Activated CD4-positive, alpha-beta T cell treated with anti-CD3 and anti-CD28 coated beads, Interleukin-2, amount 10 ng/mL, durations not matched to agents 7 days and 5 days (primary cell): Measurements from ENCODE around the gene SCNN1A. TPM values are rescaled to one million over a fixed set of nuclear protein-coding genes. Genes with fewer than 3 reads are reported as not detected.

Source experiments
- CTCF ChIA-PET: fragments of 350-600 bp; sonication (Branson Sonifier 250); formaldehyde crosslinking; loops from one replicate; lab custom pipeline; 2021; ENCODE audit warnings: antibody characterized with exemption; lab: Charles Lee
- POLR2A ChIA-PET: fragments of 350-600 bp; sonication (Branson Sonifier 250); formaldehyde crosslinking; loops from one replicate; lab custom pipeline; 2021; ENCODE audit warnings: antibody characterized with exemption; lab: Charles Lee
- DNase-seq: peaks from one replicate; pipeline ENCODE4 v3.0.0-alpha.2; 2020
- H3K27ac Mint-ChIP-seq: one replicate; pipeline ENCODE4 v1.8.0; 2021; ENCODE audit warnings: mild to moderate bottlenecking, moderate library complexity, mixed read lengths
- H3K27me3 Mint-ChIP-seq: one replicate; pipeline ENCODE4 v1.8.0; 2021; ENCODE audit warnings: mixed read lengths
- H3K36me3 Mint-ChIP-seq: one replicate; pipeline ENCODE4 v1.8.0; 2021; ENCODE audit warnings: low read depth, mixed read lengths
- H3K4me1 Mint-ChIP-seq: one replicate; pipeline ENCODE4 v1.8.0; 2021; ENCODE audit warnings: mixed read lengths
- H3K4me3 Mint-ChIP-seq: one replicate; pipeline ENCODE4 v1.8.0; 2021; ENCODE audit warnings: mild to moderate bottlenecking, moderate library complexity, mixed read lengths
- H3K9me3 Mint-ChIP-seq: one replicate; pipeline ENCODE4 v1.8.0; 2021; ENCODE audit warnings: mixed read lengths
- total RNA-seq, 2 experiments: library from RNA; stranded (reverse); gene quantifications; one replicate each; pipeline ENCODE4 v1.2.3, GENCODE V29; 2021

SCNN1A gene
- total RNA-seq, 2 experiments from 2014 or later: 0.54 to 0.67 TPM

DNA sequence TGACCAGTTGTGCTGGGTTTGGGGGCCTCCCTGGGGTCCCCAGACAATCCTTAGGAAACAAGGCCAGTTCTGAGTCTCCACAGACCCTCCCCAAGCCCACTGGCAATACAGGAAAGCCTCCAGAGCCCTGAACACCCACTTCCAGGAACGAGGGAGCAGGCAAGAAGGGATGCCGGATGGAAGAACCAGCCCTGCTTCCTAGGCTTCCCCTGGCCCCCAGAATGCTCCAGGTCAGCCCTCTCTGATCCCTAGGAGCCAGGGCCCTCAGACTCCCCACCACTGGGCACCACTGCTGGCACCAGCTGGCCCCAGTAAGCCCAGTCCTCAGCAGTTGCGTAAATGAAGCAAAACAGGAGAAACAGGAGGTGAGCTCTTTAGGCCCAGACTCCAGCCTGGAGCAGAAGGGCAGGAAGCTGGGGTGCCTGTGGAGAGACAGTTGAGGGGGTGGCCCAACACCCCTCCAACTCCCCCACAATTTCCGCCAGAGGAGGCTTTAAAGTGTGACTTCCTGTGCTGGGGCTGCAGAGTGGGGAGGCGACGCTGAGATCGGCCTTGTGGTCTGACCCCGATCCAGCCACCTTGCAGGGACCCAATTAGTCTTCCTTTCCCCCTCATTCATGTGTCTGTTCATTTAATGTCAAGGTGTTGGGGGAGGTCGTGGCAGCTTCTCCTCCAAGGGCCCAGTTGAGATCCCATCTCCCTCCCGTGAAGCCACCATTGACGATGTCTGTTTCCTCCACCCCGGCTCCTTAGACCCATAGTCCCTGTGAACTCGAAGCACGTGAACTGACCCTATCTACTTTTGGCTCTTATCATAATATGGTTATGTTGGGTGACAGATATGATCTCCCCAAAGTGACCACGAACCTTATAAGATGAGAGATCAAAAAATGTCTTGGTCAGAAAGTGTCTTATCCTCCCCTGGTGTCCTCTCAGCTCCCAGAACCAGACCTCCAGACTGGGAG lies 38.2 kb downstream of the SCNN1A start:
- H3K4me3 Mint-ChIP-seq: no peak overlapping the region
- H3K27me3 Mint-ChIP-seq: no peaks in the 10 kb centered on the region
- peaks cover 48% of the 10 kb centered on the region for H3K4me1 Mint-ChIP-seq
- no peaks in the 10 kb centered on the region for H3K9me3 Mint-ChIP-seq
- peaks cover 30% of the 10 kb centered on the region for H3K36me3 Mint-ChIP-seq
- DNase-seq: peak; percentile 73
- CTCF ChIA-PET: interaction anchor here (0.9 to 3.5 kb wide), 9 partner anchors 8 to 203 kb away, joined by 3 to 24 read pairs (median 6); no protein-coding TSS in a partner anchor
- H3K27ac Mint-ChIP-seq: no peak overlapping the region
- POLR2A ChIA-PET: interaction anchor here (1.0 kb wide), 1 partner anchor 128 kb away, joined by 4 read pairs; no protein-coding TSS in a partner anchor

DNA sequence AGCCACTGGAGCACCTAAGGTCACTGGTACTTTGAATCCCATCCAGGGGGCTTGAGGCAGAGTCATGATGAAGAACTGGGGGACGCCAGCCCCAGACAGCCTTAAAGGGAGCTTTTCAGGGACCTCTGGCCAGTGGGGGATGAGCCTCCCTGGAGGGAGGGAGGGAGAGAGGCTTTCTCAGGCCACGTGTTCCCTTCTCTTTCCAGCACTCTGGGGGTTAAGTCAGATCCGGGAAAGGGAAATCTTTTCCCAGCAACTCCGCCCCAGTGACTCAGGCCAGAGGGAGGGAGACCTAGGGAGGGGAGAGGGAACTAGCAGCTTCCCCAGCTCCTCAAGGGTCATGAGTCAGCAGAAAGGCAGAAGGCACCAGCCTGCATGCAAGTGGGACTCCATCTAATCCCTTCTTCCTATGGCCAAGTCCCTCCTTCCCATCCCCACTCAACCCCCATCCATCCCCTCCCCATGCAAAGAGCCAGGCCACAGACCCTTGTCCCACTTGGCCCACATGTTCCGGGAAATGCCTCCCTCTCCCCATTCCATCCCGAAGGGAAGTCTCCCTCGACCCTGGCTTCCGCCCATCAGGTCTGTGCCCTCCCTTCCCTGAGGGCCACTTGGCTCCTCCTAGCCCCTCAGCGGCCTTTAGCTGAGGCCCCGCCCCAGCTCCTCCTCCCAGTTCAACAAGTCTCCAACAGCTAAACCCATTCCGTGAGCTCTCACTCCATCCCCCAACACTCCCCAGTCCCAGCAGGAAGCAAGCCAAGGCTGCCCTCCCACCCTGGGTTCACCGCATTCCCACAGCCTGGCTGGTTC lies 39.1 kb downstream of the SCNN1A start:
- ChIA-PET CTCF (interaction anchor here (0.9 to 3.5 kb wide), 13 partner anchors 9 to 221 kb away, joined by 3 to 24 read pairs (median 5); partner anchors contain the start of gene TAPBPL), POLR2A (interaction anchor here (0.6 to 1.0 kb wide), 2 partner anchors 129 to 237 kb away, joined by 4 to 9 read pairs; no protein-coding TSS in a partner anchor)
- H3K27me3 Mint-ChIP-seq: no peaks in the 10 kb centered on the region
- H3K36me3 Mint-ChIP-seq: peaks cover 34% of the 10 kb centered on the region
- H3K4me3 Mint-ChIP-seq: no peak overlapping the region
- H3K9me3 Mint-ChIP-seq: no peaks in the 10 kb centered on the region
- peaks cover 44% of the 10 kb centered on the region for H3K4me1 Mint-ChIP-seq
- no peak overlapping the region for H3K27ac Mint-ChIP-seq
- DNase-seq: peak; percentile 54

DNA sequence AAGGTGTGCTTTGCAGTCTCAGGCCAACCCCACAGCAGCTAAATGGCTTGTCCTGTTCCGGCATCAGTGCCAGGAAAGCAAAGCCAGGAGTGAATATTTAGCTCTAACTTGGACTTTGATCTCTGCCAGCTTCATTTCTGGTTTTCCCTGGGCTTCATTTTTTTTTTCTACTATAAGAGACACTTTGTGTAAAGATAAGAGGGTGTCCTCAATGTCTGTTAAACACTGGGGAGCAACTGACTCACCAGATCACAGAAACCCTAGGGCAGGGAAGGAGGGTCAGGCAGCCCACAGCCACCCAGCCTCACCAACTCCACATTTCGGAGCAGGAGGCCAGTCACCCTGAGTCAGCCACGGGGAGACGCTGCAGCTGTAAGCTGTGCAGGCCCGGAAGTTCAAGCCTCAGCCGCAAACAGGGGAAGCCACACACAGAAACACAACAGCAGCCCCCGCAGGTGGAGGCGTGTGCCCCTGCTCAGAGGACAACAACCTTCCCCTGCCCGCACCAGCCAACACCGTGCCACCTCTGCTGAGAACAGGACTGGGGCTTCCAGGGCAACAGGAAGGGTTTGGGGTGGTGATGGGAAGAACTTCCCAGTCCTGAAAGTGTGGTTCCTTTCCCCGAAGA lies 39.8 kb downstream of the SCNN1A start:
- ChIA-PET POLR2A (interaction anchor here (0.6 kb wide), 1 partner anchor 22 kb away, joined by 5 read pairs; no protein-coding TSS in a partner anchor), CTCF (interaction anchor here (0.6 to 3.5 kb wide), 18 partner anchors 10 to 1912 kb away, joined by 3 to 24 read pairs (median 4); partner anchors contain the start of gene TAPBPL)
- Mint-ChIP-seq H3K27ac (no peak overlapping the region), H3K36me3 (peaks cover 41% of the 10 kb centered on the region), H3K4me3 (no peak overlapping the region), H3K4me1 (peaks cover 44% of the 10 kb centered on the region), H3K9me3 (no peaks in the 10 kb centered on the region), H3K27me3 (no peaks in the 10 kb centered on the region)
- peak; percentile 89 for DNase-seq

DNA sequence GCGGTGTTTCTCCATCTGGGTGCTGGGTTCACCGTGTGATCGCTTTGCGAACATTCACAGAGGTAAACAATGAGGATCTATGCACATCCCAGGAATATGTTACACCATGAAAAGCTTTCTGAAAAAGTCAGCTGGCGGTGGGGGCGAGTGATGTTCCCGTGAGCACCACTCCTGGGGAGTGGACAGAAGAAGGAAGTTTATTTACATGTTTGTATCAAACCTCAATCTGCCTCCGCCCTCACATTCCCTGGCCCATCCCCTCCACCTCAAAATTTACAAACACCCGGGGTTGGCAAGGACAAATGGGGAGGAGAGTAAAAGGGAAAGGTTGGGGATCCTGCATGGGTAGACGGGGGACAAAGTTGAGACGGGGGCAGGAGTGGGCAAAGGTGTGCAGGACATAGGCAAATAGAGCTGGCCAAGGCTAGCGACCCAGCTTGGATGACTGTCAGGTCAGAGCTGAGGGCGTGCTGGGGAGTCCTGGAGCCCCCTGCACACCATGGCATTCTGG lies 40.4 kb downstream of the SCNN1A start:
- Mint-ChIP-seq H3K9me3 (no peaks in the 10 kb centered on the region), H3K4me1 (peaks cover 44% of the 10 kb centered on the region), H3K27me3 (no peaks in the 10 kb centered on the region), H3K27ac (no peak overlapping the region), H3K36me3 (peaks cover 47% of the 10 kb centered on the region), H3K4me3 (no peak overlapping the region)
- POLR2A ChIA-PET: interaction anchor here (0.6 kb wide), 1 partner anchor 22 kb away, joined by 5 read pairs; no protein-coding TSS in a partner anchor
- no peak for DNase-seq
- CTCF ChIA-PET: interaction anchor here (0.6 to 3.5 kb wide), 19 partner anchors 9 to 1911 kb away, joined by 3 to 24 read pairs (median 4); partner anchors contain the start of gene TAPBPL

- peaks cover 51% of the 10 kb centered on the region for H3K36me3 Mint-ChIP-seq
- H3K9me3 Mint-ChIP-seq: no peaks in the 10 kb centered on the region
- POLR2A ChIA-PET: no interaction called here
- peaks cover 44% of the 10 kb centered on the region for H3K4me1 Mint-ChIP-seq
- DNase-seq: no peak
- H3K4me3 Mint-ChIP-seq: no peak overlapping the region
- CTCF ChIA-PET: interaction anchor here (0.6 to 3.5 kb wide), 8 partner anchors 8 to 131 kb away, joined by 3 to 24 read pairs (median 4); partner anchors contain the start of gene TAPBPL
- peak overlapping the region; percentile 89 for H3K27ac Mint-ChIP-seq
- no peaks in the 10 kb centered on the region for H3K27me3 Mint-ChIP-seq
These were observed 41.0 kb downstream of the SCNN1A start for GRCh38 chr12:6334359-6334758.

- Mint-ChIP-seq H3K27me3 (no peaks in the 10 kb centered on the region), H3K36me3 (peaks cover 52% of the 10 kb centered on the region), H3K27ac (peak overlapping the region; percentile 89), H3K4me1 (peaks cover 44% of the 10 kb centered on the region), H3K4me3 (peak overlapping the region; percentile 57), H3K9me3 (no peaks in the 10 kb centered on the region)
- CTCF ChIA-PET: interaction anchor here (0.6 to 1.6 kb wide), 5 partner anchors 8 to 644 kb away, joined by 3 to 6 read pairs (median 3); partner anchors contain the start of gene TNFRSF1A
- DNase-seq: no peak
- POLR2A ChIA-PET: no interaction called here
These were observed 41.8 kb downstream of the SCNN1A start for GRCh38 chr12:6333566-6333965.

DNA sequence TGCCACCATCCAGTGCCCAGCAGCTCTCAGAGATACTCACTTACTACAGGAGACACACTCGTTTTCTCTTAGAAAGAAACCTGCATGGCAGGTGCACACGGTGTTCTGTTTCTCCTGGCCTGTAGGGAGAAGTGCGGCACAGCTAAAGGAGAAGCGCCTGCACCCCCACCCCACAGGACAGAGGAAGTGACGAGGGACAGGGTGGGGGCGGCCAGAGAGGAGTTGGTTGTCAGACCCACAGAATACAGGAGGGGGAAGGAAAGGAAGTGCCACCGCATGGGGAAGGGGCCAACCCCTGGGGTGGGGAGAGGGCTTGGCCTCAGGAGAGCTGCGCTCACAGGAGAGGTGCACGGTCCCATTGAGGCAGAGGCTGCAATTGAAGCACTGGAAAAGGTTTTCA lies 42.3 kb downstream of the SCNN1A start:
- Mint-ChIP-seq H3K4me1 (peaks cover 44% of the 10 kb centered on the region), H3K27me3 (no peaks in the 10 kb centered on the region), H3K4me3 (peak overlapping the region; percentile 57), H3K27ac (peak overlapping the region; percentile 89), H3K9me3 (no peaks in the 10 kb centered on the region), H3K36me3 (peaks cover 55% of the 10 kb centered on the region)
- ChIA-PET CTCF (interaction anchor here (0.6 to 1.6 kb wide), 5 partner anchors 9 to 645 kb away, joined by 3 to 6 read pairs (median 4); partner anchors contain the start of gene TNFRSF1A), POLR2A (interaction anchor here (0.7 kb wide), 1 partner anchor 93 kb away, joined by 3 read pairs; no protein-coding TSS in a partner anchor)
- no peak for DNase-seq

- CTCF ChIA-PET: interaction anchor here (0.6 to 1.6 kb wide), 4 partner anchors 9 to 156 kb away, joined by 3 to 6 read pairs (median 4); partner anchors contain the start of gene TNFRSF1A
- POLR2A ChIA-PET: interaction anchor here (0.7 kb wide), 1 partner anchor 93 kb away, joined by 3 read pairs; no protein-coding TSS in a partner anchor
- no peaks in the 10 kb centered on the region for H3K27me3 Mint-ChIP-seq
- H3K36me3 Mint-ChIP-seq: peaks cover 55% of the 10 kb centered on the region
- DNase-seq: no peak
- peak overlapping the region; percentile 89 for H3K27ac Mint-ChIP-seq
- H3K4me1 Mint-ChIP-seq: peaks cover 44% of the 10 kb centered on the region
- H3K9me3 Mint-ChIP-seq: no peaks in the 10 kb centered on the region
- H3K4me3 Mint-ChIP-seq: peak overlapping the region; percentile 57
These were observed 42.9 kb downstream of the SCNN1A start for GRCh38 chr12:6332459-6332858.

GRCh38 chr12:6330999-6331714 lies 44.2 kb downstream of the SCNN1A start:
- peak overlapping the region; percentile 47 for H3K27ac Mint-ChIP-seq
- CTCF ChIA-PET: interaction anchor here (0.6 to 1.2 kb wide), 4 partner anchors 10 to 130 kb away, joined by 3 to 4 read pairs (median 4); no protein-coding TSS in a partner anchor
- no peaks in the 10 kb centered on the region for H3K9me3 Mint-ChIP-seq
- no peak for DNase-seq
- peaks cover 41% of the 10 kb centered on the region for H3K4me1 Mint-ChIP-seq
- no peak overlapping the region for H3K4me3 Mint-ChIP-seq
- no peaks in the 10 kb centered on the region for H3K27me3 Mint-ChIP-seq
- POLR2A ChIA-PET: no interaction called here
- peaks cover 62% of the 10 kb centered on the region for H3K36me3 Mint-ChIP-seq

- no peak overlapping the region for H3K4me3 Mint-ChIP-seq
- H3K9me3 Mint-ChIP-seq: no peaks in the 10 kb centered on the region
- no peak for DNase-seq
- H3K27ac Mint-ChIP-seq: peak overlapping the region; percentile 46
- ChIA-PET POLR2A (no interaction called here), CTCF (interaction anchor here (0.8 to 1.4 kb wide), 6 partner anchors 10 to 234 kb away, joined by 3 to 6 read pairs (median 3); no protein-coding TSS in a partner anchor)
- H3K4me1 Mint-ChIP-seq: peaks cover 35% of the 10 kb centered on the region
- H3K27me3 Mint-ChIP-seq: no peaks in the 10 kb centered on the region
- peaks cover 59% of the 10 kb centered on the region for H3K36me3 Mint-ChIP-seq
These were observed 45.2 kb downstream of the SCNN1A start for GRCh38 chr12:6330192-6330591.

- Mint-ChIP-seq H3K4me1 (peaks cover 35% of the 10 kb centered on the region), H3K4me3 (no peak overlapping the region), H3K9me3 (no peaks in the 10 kb centered on the region), H3K27me3 (no peaks in the 10 kb centered on the region), H3K36me3 (peaks cover 55% of the 10 kb centered on the region), H3K27ac (no peak overlapping the region)
- ChIA-PET POLR2A (no interaction called here), CTCF (interaction anchor here (0.8 to 1.4 kb wide), 6 partner anchors 9 to 235 kb away, joined by 3 to 6 read pairs (median 3); no protein-coding TSS in a partner anchor)
- DNase-seq: no peak
These were observed 45.7 kb downstream of the SCNN1A start for GRCh38 chr12:6329703-6330064.
